DOHH2 (cell line): Measurements from ENCODE around the gene TRNP1.

ENCODE experiments used
- H3F3A ChIP-seq: fragments of 200-600 bp; sonication (generic), shearing (Covaris generic); 2 replicates; pipeline ENCODE4 v1.6.0; 2016; ENCODE audit warnings: antibody characterized with exemption, mild to moderate bottlenecking; ENCODE audit not compliant: control insufficient read depth, insufficient read depth
- H3K27ac ChIP-seq: fragments of 200-600 bp; sonication (generic); 2 replicates; pipeline ENCODE4 v1.5.1; 2014; ENCODE audit warnings: low read depth, mild to moderate bottlenecking, low read length, moderate library complexity
- H3K27me3 ChIP-seq: fragments of 200-600 bp; sonication (generic); 2 replicates; pipeline ENCODE4 v1.6.1; 2014; ENCODE audit warnings: mild to moderate bottlenecking, low read length, mixed read lengths; ENCODE audit not compliant: control insufficient read depth
- H3K36me3 ChIP-seq: fragments of 200-600 bp; sonication (generic); 2 replicates; pipeline ENCODE4 v1.6.1; 2014; ENCODE audit warnings: mild to moderate bottlenecking, low read length, moderate library complexity, mixed read lengths; ENCODE audit not compliant: control insufficient read depth
- H3K4me1 ChIP-seq: fragments of 200-600 bp; sonication (generic); 2 replicates; pipeline ENCODE4 v1.6.1; 2014; ENCODE audit warnings: mild to moderate bottlenecking, low read length, mixed read lengths; ENCODE audit not compliant: control insufficient read depth
- H3K4me2 ChIP-seq: fragments of 200-600 bp; sonication (generic); 2 replicates; pipeline ENCODE4 v1.6.0; 2014; ENCODE audit warnings: mild to moderate bottlenecking, low read length, moderate library complexity
- H3K4me3 ChIP-seq: fragments of 200-600 bp; sonication (generic); 2 replicates; pipeline ENCODE4 v1.5.1; 2014; ENCODE audit warnings: mild to moderate bottlenecking, low read length, mixed read lengths
- H3K79me2 ChIP-seq: fragments of 200-600 bp; sonication (generic); 2 replicates; pipeline ENCODE4 v1.6.1; 2014; ENCODE audit warnings: mild to moderate bottlenecking, low read length, mixed read lengths; ENCODE audit not compliant: control insufficient read depth
- H3K9me2 ChIP-seq: fragments of 200-600 bp; sonication (generic); replicated peaks from 2 replicates; pipeline ENCODE4 v1.6.1; 2014; ENCODE audit warnings: mild to moderate bottlenecking, low read length, mixed read lengths; ENCODE audit not compliant: control insufficient read depth
- H3K9me3 ChIP-seq: fragments of 200-600 bp; sonication (generic); 2 replicates; pipeline ENCODE4 v1.6.1; 2014; ENCODE audit warnings: antibody characterized with exemption, low read length, mixed read lengths; ENCODE audit not compliant: control insufficient read depth, insufficient read depth
- H4K20me1 ChIP-seq: fragments of 200-600 bp; sonication (generic); 2 replicates; pipeline ENCODE4 v1.6.0; 2014; ENCODE audit warnings: low read depth, mild to moderate bottlenecking, antibody characterized with exemption, low read length, moderate library complexity; ENCODE audit not compliant: control insufficient read depth, insufficient read depth
- EZH2phosphoT487 ChIP-seq: fragments of 200-600 bp; sonication (generic); IDR thresholded peaks from 2 replicates; pipeline ENCODE4 v1.6.1; 2017; ENCODE audit warnings: borderline replicate concordance, mild to moderate bottlenecking, antibody characterized with exemption, low read length, moderate library complexity, mixed read lengths
- TF ChIP-seq, protein P1 (sequence below): fragments of 200-600 bp; sonication (generic); IDR thresholded peaks from one replicate; pipeline ENCODE4 v1.5.1; 2014; ENCODE audit warnings: antibody characterized with exemption, mild to moderate bottlenecking, low read depth, low read length; ENCODE audit not compliant: poor library complexity, severe bottlenecking

Gene TRNP1

GRCh38 chr1:27001570-27002360 is 8.3 kb downstream of the TRNP1 start:
- H3K4me3 ChIP-seq: no peak overlapping the region
- H3K9me3 ChIP-seq: no peaks in the 10 kb centered on the region
- H3K27ac ChIP-seq: no peak overlapping the region
- no peaks in the 10 kb centered on the region for H3K36me3 ChIP-seq
- peaks cover 25% of the 10 kb centered on the region for H3K27me3 ChIP-seq
- no peaks in the 10 kb centered on the region for H3K9me2 ChIP-seq
- H4K20me1 ChIP-seq: no peaks in the 10 kb centered on the region
- peak overlapping the region; percentile 38 for H3K4me2 ChIP-seq
- no peaks in the 10 kb centered on the region for H3F3A ChIP-seq
- H3K4me1 ChIP-seq: peaks cover 14% of the 10 kb centered on the region
- no peaks in the 10 kb centered on the region for H3K79me2 ChIP-seq
- TF ChIP-seq, protein P1, sequence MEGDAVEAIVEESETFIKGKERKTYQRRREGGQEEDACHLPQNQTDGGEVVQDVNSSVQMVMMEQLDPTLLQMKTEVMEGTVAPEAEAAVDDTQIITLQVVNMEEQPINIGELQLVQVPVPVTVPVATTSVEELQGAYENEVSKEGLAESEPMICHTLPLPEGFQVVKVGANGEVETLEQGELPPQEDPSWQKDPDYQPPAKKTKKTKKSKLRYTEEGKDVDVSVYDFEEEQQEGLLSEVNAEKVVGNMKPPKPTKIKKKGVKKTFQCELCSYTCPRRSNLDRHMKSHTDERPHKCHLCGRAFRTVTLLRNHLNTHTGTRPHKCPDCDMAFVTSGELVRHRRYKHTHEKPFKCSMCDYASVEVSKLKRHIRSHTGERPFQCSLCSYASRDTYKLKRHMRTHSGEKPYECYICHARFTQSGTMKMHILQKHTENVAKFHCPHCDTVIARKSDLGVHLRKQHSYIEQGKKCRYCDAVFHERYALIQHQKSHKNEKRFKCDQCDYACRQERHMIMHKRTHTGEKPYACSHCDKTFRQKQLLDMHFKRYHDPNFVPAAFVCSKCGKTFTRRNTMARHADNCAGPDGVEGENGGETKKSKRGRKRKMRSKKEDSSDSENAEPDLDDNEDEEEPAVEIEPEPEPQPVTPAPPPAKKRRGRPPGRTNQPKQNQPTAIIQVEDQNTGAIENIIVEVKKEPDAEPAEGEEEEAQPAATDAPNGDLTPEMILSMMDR: no peak
- TF ChIP-seq EZH2phosphoT487: no peak

DNA sequence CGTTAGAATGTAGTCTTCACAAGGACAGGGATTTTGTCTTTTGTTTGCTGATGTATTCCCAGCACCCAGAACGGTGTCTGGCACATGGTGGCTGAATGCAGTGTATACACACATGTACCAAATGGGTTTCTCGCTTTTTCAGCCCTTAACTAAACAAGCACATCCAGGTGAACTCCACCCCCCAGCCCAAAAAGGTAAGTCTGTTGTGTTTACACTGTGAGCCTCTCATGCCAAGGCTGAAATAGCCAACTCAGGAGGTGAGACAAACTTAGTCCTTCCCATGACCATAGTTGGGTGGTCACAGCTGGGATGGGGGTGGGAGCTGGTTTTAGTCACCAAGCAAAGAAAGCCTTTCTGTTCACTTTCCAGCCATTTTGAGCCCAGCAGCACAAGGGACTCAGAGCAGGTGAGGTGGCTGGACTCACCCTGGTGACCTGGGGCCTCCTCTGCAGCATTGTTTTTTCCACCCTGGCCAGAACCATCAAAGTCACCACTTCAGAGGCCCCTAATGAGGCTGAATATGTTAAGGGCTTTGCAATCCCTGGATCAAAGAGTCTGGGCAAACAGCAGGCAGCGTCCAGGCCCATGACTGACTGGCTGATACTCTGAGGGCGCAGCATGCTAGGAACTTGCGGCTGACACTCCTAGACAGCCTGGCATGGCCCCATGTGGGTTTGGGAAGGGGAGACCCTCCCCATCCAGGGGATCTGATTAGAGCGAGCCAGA is 10.4 kb downstream of the TRNP1 start:
- Histone ChIP-seq H3K27ac (no peak overlapping the region), H4K20me1 (no peaks in the 10 kb centered on the region), H3K27me3 (peaks cover 15% of the 10 kb centered on the region), H3K9me3 (no peaks in the 10 kb centered on the region), H3K9me2 (no peaks in the 10 kb centered on the region), H3K4me3 (no peak overlapping the region), H3K79me2 (no peaks in the 10 kb centered on the region), H3K36me3 (no peaks in the 10 kb centered on the region), H3K4me1 (peaks cover 14% of the 10 kb centered on the region), H3K4me2 (no peak overlapping the region), H3F3A (no peaks in the 10 kb centered on the region)
- TF ChIP-seq, protein P1: no peak
- TF ChIP-seq EZH2phosphoT487: no peak

DNA sequence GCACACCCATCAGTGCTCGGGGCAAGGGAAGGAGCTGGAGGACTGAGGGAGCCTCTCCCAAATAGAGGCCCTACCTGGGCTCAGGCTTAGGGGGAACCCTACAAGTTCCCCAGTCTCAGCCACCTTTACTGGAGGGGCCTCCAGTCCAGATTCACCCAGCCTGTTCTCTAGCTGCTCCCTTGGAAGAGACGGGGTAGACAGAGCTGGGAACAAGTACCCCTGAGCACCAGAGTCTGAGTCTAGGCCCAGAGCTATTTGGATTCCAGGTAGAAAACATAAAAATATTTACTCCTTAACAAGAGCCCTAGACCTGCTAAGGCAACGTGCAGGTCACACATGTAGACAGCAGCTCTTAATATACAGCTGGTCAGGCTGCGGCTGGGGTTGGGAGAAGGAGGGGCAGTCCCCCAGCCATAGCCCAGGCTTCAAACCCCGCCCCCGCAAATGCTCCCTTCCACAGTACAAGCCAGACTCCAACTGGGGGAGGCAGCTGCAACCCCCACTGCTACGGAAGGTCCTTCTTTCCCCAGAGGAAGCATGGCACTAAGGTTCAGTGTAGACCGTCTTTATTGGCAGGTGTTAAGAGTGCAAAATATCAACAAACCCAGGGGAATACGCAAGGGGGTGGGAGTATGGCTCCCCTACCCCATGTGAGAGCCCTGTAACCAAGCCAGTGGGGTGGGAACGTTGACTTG is 11.1 kb downstream of the TRNP1 start:
- no peak overlapping the region for H3K4me2 ChIP-seq
- H3K27me3 ChIP-seq: peaks cover 15% of the 10 kb centered on the region
- peaks cover 14% of the 10 kb centered on the region for H3K4me1 ChIP-seq
- no peak overlapping the region for H3K27ac ChIP-seq
- no peaks in the 10 kb centered on the region for H3K9me2 ChIP-seq
- no peaks in the 10 kb centered on the region for H4K20me1 ChIP-seq
- H3K9me3 ChIP-seq: no peaks in the 10 kb centered on the region
- H3K4me3 ChIP-seq: no peak overlapping the region
- TF ChIP-seq EZH2phosphoT487: no peak
- TF ChIP-seq, protein P1: no peak
- no peaks in the 10 kb centered on the region for H3K36me3 ChIP-seq
- no peaks in the 10 kb centered on the region for H3F3A ChIP-seq
- H3K79me2 ChIP-seq: no peaks in the 10 kb centered on the region
